Stimulated activated CD4-positive, alpha-beta T cell treated with anti-CD3 and anti-CD28 coated beads, Interleukin-2, amount 100 ng/mL, for 24 hours (primary cell): ENCODE results near the gene DBF4B.
"Not testable (repeated sequence)": the region's sequence is repeated elsewhere in the genome, so short reads cannot be mapped to it uniquely, and the experiment has no call there.

Experiments
- DNase-seq, 2 donors: peaks; one replicate each; pipeline ENCODE4 v3.0.0-alpha.2; 2020

The DBF4B gene, protein sequence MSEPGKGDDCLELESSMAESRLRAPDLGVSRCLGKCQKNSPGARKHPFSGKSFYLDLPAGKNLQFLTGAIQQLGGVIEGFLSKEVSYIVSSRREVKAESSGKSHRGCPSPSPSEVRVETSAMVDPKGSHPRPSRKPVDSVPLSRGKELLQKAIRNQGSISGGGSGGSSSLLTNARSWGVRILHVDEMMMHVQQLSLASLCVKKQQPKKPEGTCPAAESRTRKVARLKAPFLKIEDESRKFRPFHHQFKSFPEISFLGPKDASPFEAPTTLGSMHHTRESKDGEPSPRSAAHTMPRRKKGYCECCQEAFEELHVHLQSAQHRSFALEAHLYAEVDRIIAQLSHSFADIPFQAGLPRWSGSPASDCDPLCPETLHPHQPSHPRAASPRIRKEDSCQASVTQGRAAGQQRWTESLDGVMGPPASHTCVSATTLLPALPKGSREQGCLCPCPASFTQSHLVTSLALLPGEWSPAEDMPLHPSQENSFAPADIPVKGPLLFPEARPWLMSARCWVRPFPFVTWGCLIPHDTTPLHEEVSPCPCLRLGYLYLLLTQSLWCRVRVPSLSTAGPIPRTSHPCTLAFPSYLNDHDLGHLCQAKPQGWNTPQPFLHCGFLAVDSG

DNA sequence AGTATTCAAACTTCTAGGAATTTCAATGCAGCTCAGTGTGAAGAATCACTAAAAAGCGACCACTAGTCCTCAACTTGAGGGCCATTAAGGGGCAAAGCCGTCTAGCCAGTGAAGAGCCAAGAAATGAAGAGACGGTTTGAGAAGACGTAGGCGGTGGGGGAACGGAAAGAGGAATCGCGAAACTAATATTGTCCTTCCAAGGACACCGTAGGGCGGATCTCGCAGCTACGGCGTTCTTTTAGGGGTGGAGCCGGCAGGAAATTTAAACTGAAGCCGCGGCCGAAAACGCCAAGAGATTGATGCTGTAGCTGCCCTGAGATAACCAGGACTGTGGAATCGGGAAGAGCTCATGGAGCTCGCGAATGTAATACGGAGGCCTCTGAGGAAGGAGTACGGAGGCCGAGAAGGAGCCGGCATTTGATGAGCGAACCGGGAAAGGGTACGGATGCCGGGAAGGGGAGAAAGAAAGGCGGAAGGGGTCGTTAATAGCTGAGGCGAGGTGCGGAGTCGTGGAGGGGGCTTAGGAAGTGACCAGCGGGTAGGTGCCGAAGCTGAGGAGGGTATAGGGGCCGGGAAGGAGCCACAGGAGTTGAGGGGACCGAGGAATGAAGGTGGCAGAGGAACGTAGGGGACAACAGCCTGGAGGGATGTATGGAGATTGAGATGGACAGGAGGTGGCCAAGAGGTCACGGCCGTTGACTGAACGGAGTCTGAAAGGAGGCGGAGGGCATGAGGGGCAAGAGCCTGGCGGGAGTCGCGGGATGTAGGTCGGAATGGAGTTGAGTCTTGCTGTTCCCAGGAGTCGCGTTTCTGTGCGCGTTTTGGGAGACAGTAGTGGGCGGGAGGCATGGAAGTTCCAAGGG, at the start of gene DBF4B:
TSS of gene DBF4B (plus strand) at position 265 of the 863 bp plus-strand sequence. CDS start at position 421, 156 bp downstream.
- peak; percentile 81 to 87 for DNase-seq

DNA sequence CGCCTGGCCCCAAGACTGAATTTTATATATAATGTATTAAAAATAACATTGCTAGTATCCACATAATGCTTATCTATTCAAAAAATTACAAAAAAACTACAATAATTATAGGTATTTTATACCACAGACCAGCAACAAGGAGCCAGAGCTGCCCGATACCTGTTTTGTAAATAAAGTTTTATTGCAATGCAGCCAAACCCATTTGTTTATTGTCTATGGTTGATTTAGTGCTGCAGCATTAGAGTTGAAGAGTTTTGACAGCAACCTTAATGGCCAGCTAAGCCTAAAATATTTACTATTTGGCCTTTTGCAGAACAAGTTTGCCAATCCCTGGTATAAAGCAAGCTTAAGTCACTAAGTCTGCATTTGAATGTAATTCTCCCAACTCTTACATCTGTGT, 46.6 kb upstream of the DBF4B start:
- no peak for DNase-seq

DNA sequence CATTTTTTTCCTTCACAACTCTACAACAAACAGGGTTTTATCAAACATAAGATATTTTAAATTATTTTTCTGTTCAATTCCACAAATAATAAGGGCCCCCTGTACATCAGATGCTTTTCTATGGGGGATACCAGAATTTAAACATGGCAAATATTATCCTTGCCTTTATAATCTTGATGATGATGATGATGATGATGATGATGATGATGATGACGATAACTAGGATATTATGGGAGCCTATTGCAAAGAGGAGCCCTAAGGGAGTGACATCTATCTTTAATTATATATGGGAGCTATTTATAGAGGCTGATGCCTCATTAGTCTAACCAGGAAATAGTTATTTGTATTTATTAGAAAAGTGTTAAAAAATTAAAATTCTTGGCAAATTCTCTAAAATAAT, 45.4 kb upstream of the DBF4B start:
- DNase-seq = no peak

DNA sequence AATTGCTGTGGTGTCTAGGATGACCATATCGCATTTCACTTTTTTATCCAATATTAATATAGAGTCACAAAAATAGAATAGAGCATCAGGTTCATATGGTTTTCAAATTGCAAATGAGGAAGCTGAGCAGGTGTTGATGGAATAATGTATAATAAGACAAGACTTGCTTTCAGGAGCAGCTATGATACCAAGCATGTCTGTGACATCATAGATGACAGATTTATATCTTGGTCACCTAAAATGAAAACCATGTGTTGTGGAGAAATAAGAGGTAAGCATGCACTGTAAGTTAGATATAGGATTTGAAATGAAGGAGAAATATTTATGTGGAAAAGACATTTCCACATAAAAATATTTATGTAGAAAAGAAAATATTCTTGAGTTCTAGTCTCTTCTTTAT, 43.6 kb upstream of the DBF4B start:
- no peak for DNase-seq

DNA sequence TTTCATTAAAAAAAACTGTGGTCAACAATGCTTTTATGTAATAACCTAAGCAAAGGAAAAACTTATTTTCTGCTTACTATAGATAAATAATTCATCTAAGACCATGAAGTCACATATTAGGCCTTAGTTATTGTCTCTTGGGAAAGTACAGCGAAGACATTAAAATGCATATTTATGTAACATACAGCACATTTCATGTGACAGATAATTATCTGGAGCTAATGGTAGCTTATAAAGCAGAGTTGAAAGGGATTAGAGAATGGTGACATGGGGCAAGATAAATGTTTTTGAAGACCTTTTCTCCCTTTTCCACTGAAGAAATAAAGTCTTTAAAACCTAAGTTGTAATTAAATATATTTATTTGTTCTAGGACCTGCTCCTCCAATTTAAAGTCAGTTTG, 42.5 kb upstream of the DBF4B start:
- DNase-seq = no peak

DNA sequence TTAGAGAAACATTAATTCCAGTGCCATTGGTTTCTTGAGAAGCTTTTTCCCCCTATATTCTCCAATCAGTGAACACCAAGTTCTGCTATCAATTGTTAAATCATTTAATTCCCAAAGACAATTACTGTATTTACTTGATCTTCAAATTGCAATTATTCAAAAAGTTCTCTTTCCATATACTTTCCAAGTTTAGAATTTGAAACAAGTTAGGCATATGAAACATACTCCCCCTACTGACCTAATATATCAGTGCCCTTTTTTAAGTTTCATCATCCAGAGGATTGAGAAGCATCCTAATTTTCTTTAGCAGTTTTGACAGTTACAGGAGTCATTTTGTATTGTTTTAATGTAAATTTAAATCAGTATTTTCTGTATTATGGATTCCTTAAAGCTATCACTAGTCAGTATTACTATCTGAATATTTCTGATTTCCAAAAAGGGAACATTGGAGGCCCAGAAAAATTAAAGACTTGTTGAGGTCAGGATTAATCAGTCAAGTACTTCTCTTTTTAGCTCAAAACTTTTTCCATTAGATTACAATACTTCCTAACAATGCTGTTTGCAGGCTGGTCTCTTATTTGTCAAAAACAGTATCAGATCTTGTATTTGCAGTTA, 35.9 kb upstream of the DBF4B start:
- no peak for DNase-seq

DNA sequence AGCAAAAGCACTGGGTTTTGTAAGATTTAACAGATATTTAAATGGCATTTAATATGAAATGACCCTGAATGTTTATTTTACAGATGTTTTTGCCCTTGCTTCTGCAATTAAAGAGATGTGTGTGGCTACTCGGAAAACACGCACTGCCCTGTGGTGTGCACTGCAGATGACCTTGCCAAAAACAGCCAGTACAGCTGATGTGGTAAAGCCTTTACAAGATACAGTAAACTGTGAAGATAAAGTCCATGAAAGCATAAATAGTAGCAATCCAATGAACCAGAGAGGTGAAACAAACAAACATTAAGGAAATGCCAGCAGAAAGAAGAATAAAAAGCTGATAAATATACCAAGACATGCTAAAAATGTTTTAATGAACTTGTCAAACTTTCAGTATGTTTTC, 34.6 kb upstream of the DBF4B start:
- DNase-seq = no peak

DNA sequence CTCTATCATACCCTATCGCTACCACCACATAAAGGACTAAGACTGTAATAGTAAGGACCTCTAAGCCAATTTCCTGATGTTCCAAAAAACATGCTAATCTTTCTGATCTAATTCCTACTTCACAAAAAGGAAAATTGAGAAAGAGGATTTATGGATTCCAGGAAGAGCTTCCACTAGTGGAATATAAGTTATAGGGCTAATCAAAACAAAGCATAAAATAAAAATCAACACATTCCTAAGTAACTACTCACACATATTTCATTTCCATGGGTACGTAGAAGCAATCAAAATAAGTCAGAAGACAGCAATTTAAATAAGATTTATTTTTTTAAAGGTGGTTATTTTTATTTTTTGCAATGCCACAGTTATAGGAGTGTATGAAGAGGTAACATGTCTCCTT, 31.3 kb upstream of the DBF4B start:
- no peak for DNase-seq

DNA sequence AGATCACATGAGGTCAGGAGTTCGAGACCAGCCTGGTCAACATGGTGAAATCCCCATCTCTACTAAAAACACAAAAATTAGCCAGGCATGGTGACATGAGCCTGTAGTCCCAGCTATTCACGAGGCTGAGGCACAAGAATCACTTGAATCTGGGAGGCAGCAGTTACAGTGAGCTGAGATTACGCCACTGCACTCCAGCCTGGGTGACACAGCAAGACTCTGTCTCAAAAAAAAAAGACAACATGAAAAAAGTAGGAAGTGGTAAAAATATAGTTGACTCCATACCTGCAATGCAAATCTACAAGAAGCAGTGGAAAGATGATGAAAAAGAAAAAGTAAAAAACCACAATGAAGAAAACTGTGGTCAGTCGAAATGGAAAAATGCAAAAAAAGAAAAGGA, 25.2 kb upstream of the DBF4B start:
- not testable (repeated sequence) for DNase-seq

DNA sequence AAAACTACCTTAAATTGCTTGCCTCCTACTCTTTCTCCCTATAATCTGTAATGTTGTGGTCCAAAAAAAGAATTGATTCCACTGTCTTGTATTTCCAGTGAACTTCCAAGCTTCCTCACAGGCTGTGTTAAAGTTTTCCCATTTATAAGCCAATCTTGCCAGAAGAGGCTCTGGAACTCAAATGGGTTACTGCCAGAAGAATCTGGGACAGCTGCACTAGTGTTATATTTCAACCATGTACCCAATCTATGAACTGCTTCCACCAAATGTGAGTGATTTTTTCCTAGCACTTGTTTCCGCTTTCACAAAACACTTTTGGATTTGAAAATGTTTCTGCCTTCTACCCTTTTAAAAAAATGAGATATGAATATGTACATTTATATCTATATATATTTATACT, 20.7 kb upstream of the DBF4B start:
- DNase-seq = no peak

DNA sequence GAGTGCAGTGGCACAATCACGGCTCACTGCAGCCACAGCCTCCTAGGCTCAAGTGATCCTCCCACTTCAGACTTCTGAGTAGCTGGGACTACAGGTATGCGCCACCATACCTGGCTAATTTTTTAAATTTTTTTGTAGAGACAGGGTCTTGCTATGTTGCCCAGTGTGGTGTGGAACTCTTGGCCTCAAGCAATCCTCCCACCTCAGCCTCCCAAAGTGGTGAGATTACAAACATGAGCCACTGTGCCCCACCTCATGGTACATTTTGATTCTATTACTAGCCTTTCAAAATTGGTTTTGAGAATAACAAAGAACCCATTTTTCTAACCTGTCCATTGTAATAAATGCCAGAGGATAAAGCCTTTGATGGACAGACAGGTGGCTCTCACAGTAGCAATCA, 20.3 kb upstream of the DBF4B start:
- DNase-seq = no peak

DNA sequence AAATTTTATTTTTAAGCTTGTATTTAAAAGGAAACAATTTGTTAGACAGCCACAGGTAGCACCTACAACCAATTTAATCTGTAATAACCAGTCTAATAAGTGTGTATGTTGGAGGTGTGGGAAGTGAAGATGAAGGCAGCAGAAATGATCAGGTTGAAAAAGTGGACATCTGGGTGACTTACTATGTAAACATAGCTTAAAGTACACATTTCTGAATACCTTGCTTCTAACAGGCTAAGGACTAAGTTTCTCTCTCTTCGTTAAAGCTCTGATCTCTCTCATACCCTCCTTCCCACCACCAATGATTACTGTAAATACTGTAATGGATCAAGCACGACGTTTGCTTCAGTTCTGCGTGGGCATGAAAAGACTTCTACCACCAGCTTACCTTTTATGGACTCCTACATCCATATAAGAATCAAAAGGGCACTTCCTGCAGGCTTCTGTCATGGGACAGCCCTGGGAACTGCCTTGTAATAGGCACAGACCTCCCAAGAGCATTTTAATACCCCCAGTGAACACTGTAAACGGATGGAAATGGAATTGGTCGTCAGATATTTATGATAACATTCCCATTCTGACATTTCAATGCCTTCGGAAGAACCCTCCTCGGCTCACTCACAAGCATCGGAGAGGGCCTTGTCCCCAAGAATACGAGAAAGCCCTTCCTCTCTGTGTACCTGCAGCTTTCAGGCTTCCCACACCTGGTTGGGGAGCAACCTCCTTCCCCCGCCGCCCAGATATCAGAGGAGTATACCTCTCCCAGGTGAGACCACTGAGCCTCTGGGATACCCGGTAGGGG, 19.6 kb upstream of the DBF4B start:
- no peak for DNase-seq

DNA sequence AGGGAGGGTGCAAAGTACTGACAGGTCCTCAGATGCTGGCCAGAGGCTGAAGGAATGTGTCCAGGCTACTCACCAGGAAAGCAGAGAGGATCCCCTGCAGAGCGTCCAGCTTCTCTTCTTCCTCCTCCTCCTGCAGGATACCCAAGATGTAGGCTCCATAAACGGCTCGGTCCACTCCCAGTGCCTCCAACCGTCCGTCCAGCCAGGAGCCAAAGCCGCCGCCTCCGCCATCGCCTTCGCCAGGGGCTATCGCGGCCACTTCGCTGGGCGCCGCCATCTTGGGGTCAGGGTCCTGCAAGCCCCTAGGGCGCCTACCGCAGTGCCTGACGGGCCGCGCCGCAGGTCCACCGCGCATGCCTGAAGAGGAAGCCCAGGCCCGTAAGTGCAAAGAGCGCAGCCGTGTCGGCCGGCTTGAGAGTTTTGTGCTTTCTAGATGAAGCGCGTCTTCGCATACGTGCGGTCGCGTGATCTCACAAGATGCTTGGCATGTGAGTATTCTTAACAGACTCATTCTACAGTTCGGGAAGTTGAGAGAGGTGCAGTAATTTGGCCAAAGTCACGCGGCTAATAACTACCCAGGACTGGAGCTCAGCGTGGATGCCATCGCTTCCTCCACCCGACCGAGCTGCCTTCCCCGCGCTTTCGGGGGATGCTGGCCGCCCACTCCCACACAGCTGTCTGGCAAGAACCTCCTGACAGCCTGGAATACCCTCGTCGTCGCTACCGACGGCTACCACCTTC, 18.8 kb upstream of the DBF4B start, which contains the start of gene CCDC43:
TSS of gene CCDC43 (minus strand) at position 300 of the 741 bp plus-strand sequence. CDS start at position 277, 23 bp downstream.
- peak; percentile 92 to 95 for DNase-seq

DNA sequence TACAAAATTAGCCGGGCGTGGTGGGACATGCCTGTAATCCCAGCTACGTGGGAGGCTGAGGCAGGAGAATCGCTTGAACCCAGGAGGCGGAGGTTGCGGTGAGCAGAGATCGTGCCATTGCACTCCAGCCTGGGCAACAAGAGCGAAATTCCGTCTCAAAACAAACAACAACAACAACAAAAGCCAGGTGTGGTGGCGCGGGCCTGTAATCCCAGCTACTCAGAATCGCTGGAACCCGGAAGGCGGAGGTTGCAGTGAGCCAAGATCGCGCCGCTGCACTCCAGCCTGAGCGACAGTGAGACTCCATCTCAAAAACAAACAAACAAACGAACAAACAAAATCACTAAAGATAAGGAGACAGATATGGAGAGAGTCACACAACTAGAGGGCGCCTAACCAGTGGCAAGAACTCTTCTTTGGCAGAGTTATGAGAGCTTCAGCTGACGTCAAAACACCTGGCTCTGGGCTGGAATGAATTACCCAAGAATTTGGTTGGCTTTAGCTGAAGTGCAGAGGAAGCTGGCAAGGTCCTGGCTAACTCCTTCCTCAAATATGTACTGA, 17.6 kb upstream of the DBF4B start:
- not testable (repeated sequence) for DNase-seq

DNA sequence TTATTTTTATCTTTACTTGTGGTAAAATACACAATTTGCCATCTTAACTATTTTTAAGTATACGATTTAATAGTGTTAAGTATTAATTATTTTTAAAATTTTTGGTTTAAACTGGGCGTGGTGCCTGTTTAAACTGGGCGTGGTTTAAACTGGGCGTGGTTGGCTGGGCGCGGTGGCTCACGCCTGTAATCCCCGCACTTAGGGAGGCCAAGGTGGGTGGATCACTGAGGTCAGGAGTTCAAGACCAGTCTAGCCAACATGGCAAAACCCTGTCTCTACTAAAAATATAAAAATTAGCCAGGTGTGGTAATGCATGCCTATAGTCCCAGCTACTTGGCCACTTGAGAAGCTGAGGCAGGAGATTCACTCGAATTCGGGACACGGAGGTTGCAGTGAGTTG, 14.9 kb upstream of the DBF4B start:
- no peak for DNase-seq

DNA sequence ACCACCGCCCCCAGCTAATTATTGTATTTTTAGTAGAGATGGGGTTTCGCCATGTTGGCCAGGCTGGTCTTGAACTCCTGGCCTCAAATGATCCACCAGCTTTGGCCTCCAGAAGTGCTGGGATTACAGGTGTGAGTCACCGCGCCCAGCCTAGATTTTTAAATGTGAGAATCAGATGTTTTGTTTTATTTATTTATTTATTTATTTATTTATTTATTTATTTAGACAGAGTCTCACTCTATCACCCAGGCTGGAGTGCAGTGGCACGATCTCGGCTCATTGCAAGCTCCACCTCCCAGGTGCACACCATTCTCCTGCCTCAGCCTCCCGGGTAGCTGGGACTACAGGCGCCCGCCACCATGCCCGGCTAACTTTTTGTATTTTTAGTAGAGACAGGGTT, 8.2 kb upstream of the DBF4B start:
- not testable (repeated sequence) for DNase-seq

DNA sequence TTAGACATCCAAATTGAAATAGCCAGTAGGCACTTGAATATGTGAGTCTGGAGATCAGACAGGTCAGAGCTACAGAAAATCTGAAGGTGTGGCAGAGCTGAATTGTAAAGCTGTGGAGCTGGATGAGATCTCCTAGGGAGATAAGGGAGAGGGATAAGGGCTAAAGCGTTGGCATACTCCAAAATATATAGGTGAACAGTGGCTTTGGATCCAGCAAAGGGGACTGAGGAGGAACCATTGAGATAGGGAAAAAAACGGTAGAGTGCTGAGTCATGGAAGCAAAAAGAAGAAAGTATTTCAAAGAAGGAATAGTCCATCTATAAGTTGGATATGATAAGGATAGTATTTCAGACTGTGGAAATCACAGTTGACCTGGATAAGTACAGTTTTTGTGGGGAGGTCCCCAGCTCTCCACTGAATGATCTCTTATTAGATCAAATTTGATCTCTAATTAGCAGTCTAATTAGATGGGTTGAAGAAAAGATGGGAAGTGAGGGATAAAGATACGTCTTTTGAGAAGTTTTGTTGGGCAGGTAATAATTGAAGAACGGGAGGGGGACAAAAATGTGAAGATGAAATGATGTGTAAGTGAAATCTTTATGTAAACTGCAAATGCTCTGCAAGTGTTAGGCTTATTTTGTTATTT, 587 bp upstream of the DBF4B start:
- no peak for DNase-seq

DNA sequence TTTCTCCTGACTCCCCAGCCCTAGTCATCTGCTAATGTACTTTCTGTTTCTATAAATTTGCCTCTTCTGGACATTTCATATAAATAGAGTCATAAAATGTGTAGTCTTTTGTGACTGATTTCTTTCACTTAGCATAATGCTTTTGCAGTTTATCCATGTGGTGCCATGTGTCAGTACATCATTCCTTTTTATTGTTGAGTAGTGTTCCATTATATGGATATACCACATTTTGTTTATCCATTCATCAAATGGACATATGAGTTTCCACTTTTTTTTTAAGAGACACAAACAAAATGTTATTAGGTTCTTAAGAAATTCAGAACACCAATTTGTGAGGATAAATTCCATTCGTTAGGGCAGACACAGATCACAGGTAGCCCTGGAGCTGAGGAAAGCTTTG, 11.0 kb downstream of the DBF4B start:
- no peak for DNase-seq

DNA sequence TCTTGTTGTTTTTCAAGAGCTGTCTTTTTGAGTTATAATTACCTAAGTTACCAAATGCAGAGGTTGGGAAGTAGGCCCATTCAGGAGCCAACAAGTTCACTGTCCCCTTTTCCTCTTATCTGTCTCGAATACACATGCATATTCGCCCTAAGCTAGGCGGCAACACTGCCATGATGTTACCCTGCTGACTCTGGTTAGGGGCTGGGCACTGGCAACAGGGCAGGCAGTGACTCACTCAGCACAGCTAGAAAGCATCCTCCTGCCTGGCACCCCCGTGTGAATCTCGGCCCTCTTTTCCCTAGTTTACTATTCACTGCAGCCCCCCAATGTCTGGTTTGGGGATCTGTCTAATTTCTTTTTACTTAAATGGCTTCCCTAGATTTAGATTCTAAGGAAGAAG, 13.8 kb downstream of the DBF4B start:
- DNase-seq = no peak

DNA sequence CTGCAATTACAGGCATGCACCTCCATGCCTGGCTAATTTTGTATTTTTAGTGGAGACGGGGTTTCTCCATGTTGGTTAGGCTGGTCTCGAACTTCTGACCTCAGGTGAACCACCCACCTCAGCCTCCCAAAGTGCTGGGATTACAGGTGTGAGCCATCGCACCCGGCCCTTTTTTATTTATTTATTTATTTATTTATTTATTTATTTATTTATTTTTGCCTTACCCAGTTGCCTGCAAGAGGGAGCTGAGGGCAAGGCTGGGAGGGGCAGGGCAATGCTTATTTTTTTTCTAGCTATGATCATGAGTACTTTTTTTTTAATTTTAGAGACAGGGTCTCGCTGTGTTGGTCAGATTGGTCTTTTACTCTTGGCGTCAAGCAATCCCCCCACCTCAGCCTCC, 17.7 kb downstream of the DBF4B start:
- DNase-seq = not testable (repeated sequence)

DNA sequence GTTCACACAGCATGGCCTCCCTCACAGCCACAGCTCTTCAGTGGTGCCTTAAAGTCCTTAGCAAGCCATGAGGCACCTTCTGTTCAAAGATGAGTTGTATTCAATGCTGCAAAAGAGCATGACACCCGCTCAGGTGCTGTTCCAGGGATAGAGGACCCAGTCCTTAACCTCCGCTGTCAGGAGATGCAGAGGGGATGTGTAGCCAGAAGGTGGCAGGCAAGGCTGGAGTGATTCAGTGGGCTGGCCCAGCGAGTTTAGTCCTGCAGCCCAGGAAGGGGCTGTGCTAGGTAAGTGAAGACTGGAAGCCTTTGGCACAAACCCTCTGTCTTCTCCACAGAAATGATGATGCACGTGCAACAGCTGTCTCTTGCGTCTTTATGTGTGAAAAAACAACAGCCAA, 25.3 kb downstream of the DBF4B start:
- no peak for DNase-seq
